RPMI8226 (cell line): ENCODE data around the gene PPARA.
A peak's percentile ranks its signal among the peaks of the same experiment; 100 is the strongest.

Experiments used
- DNase-seq: peaks from one replicate; pipeline ENCODE4 v3.0.0-alpha.2; 2015

PPARA gene

DNA sequence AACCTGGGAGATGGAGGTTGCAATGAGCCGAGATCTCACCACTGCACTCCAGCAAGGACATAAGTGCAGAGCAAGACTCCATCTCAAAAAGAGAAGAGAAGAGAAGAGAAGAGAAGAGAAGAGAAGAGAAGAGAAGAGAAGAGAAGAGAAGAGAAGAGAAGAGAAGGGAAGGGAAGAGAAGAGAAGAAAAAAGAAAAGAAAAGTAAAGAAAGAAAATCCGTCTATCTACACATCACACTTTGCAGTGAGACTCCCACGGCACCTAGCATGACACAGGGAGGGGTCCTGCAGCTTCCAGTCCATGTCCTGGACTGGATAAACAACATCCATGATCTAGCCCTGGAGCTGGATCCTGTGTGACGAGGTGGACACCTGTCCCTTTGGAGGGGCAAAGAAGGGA, 4.0 kb upstream of the PPARA start:
- DNase-seq = no peak

GRCh38 chr22:46147061-46147460, 3.3 kb upstream of the PPARA start:
- DNase-seq = no peak

GRCh38 chr22:46147471-46148267, 2.7 kb upstream of the PPARA start:
- no peak for DNase-seq

- no peak for DNase-seq
These were observed 2.0 kb upstream of the PPARA start for GRCh38 chr22:46148336-46148735.

- no peak for DNase-seq
These were observed 1.4 kb upstream of the PPARA start for GRCh38 chr22:46148816-46149511.

GRCh38 chr22:46149512-46150033, 753 bp upstream of the PPARA start:
- DNase-seq = peak; percentile 68

DNA sequence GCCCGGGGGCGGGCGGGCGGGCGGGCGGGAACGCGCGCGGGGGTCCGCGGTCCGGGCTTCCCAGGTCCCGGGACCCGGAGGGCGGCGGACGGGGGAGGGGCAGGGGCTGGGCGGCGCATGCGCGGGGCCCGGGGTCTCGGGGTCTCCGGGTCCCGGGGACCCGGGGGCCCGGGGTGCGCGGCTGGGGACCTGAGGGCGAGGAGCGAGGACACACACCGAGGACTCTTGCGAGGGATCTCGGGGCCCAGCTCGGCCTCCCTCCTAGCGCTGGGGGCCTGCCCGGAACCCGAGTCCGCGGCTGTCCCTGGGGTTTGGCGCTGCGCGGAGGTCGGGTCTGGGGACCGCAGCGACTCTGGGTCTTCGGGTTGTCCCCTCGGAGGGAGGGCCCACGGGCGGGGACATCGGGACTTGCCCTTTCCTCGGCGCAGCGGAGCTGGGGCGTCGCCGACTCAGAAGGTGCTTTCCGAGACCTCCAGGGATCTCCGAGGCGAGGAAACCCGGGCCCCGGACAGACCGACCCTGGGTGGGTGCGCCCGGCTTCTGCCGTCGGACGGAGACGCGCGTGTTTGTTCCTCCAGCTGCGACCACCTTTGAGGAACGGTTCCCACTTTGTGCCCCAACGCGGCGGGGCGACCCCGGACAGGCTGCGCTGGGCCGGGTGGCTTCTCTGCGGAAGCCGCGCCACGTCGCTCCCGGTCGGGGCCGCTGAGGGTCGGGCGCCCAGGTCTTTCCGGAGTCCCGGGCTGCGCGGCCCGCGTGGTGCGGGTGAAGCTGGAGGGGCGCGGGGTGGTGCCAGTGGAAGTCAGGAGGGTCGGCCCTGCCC, 540 bp downstream of the PPARA start:
- DNase-seq = peak; percentile 56

- DNase-seq = no peak
These were observed 3.6 kb downstream of the PPARA start for GRCh38 chr22:46153930-46154329.

GRCh38 chr22:46156031-46156430, 5.7 kb downstream of the PPARA start:
- no peak for DNase-seq

DNA sequence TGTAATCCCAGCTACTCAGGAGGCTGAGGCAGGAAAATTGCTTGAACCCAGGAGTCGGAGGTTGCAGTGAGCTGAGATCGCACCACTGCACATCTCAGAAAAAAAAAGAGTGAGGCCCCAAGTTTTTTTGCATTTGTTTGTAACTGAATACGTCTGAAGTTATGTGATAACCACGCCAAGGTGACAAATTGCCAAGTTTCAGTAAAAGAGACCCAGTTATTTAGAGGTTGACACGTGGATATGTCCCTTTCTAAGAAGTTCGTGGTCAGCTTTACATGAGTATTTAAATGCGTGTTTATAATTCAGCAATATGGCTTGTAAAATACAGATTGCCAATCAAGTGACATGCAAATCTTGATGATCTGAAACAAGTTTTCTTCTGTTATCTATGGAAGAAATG, 8.0 kb downstream of the PPARA start:
- DNase-seq = no peak

GRCh38 chr22:46159212-46159611, 8.9 kb downstream of the PPARA start:
- DNase-seq = no peak

- no peak for DNase-seq
These were observed 9.5 kb downstream of the PPARA start for GRCh38 chr22:46159777-46160176.

GRCh38 chr22:46162285-46162684, 12.0 kb downstream of the PPARA start:
- DNase-seq = no peak

DNA sequence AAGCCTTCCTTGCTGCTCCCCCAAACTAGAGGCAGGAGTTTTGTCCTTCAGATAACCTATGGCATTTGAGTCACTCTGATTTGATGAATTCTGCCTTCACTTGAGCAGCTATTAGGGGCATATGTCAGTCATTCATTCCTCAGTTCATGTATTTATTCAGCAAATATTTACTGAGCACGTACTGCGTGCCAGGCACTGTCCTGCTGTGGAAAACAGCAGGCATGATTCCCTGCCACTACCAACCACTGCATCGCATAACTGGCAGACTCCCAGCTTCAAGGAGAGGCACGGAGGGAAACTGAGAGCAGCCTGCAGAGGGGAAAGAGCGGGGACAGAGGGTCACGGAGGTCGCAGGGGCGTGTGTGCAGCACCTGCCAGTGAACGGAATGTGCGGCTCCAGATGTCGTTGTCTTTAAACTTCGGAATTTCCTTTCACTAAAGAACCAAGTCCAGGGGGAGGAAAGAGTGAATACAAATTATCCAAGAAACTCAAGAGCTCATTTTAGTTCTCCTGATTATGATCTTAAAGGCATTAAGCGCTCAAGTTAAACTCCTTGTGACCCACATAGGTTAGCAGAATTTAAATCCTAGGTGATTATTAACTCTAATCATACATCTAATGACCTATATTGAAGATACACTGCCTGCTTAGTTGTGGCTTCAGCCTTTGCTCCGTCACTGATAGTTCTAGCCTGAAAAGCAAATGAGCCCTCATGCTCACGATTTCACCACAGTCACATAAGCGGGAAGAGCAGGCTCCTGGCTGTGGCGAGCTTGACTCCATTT, 12.6 kb downstream of the PPARA start:
- no peak for DNase-seq

GRCh38 chr22:46163557-46163888, 13.2 kb downstream of the PPARA start:
- DNase-seq = no peak

- no peak for DNase-seq
These were observed 15.7 kb downstream of the PPARA start for GRCh38 chr22:46165977-46166376.

- DNase-seq = no peak
These were observed 19.3 kb downstream of the PPARA start for GRCh38 chr22:46169628-46170027.

DNA sequence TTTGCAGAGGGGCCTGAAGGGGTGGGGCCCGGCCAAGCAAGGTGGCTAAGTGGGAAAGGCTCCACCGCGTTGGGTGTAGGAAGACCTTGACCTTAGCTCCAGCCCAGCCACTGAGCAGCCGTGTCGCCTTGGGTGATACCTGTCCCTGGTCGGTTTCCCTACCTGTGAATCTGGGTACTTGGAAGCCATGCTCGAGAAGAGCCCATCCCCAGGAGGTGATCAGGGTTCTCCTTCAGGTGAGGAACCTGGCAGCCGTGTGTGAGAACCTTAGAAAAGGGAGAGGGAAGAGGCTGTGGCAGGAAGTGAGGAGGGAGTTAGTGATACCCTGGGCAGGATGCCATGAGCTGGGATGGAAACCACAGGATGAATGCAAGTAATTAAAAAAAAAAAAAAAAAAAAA, 21.6 kb downstream of the PPARA start:
- DNase-seq = peak; percentile 42

DNA sequence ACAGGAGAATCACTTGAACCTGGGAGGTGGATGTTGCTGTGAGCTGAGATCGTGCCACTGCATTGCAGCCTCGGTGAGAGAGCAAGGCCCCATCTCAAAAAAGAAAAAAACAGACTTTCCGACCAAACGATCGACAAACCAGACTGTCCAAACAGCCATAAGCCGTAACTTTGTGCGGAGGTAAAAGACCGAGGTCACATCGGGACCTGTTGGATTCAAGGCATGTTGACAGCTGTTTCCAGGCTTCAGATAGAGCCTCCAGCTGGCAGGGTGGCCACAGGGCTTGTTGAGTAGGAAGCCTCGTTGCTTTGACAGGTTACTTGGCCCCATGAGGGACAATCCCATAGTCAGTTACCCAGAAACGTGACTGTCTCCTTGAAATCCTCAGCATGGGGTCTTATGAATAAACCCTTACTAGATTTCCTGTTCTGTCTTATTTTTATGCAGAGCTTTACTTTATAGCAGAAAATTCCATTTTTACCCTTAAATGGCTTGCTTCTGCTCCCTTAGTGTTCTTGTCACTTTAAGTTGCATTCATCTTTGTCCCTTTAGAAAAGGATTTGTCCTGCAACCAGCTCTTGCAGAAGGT, 22.3 kb downstream of the PPARA start:
- DNase-seq = no peak

DNA sequence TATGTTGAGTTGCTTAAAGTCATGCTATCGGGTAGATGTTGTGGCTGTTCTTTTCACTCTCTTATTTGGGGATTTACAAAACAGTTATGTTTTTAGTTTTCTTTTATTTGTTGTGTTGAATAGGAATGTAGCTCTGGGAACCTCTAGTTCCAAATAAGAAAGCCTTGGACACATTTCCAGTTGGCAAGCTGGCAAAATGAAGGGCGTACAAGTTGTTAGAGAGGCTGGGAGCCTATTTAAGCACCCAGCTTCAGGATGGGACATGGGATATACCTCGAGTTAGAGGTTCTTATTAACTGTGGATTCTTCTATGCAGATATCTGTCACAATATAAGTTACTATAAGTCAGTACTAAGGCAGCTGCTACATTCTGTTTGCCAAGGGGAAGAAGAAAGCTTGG, 22.8 kb downstream of the PPARA start:
- no peak for DNase-seq

- no peak for DNase-seq
These were observed 25.3 kb downstream of the PPARA start for GRCh38 chr22:46175631-46176030.

DNA sequence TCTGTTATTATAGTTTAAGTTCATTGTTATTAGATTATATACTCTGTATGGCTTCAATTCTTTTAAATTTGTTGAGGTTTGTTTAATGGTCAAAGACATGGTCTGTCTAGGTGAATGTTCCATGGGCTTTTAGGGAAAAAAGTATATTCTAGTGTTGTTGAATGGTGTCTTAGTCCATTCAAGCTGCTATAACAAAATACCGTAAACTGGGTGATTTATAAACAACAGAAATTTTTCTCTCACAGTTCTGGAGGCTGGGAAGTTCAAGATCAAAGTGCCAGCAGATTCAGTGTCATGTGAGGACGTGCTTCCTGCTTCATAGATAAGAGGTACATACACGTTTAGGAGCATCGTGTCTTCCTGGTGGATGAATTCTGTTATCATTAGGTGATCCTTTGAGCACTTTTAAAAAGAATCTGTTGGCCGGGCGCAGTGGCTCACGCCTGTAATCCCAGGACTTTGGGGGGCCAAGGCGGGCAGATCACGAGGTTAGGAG, 26.2 kb downstream of the PPARA start:
- no peak for DNase-seq
